HG03060 (cell line): ENCODE data around the gene PTCH1.

ENCODE experiments used
- ATAC-seq: cut with Tn5 transposase; IDR thresholded peaks from one replicate; pipeline ENCODE4 v1.9.1; 2021; ENCODE audit warnings: low read depth, moderate number of reproducible peaks; ENCODE audit not compliant: unreplicated experiment

PTCH1 gene

GRCh38 chr9:95411054-95411892, 105.5 kb downstream of the PTCH1 start:
- no peak for ATAC-seq

- no peak for ATAC-seq
These were observed 106.9 kb downstream of the PTCH1 start for GRCh38 chr9:95409650-95410426.

GRCh38 chr9:95407524-95407923, 109.2 kb downstream of the PTCH1 start:
- ATAC-seq: no peak

DNA sequence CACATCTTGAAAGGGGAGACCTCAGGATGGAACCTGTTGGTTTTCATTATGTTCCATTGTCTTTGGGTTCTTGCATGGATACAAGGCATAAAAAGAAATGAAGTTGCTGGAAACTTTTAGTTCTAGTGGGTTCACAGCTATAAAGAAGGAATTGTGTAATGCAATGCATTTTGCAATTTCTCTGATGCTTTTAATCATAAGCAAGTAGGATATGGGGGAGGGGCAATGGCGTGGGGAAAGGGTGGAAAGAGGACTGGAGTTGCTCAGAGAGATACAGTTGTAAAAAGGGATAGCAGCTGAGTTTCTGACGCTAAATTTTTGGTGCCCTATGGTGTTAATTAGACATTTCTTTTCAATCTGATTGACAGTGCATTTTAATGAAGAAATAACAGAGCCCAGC, 110.7 kb downstream of the PTCH1 start:
- no peak for ATAC-seq

GRCh38 chr9:95399261-95399660, 117.5 kb downstream of the PTCH1 start:
- ATAC-seq: no peak
